GM23248 (cell line): ENCODE measurements around the gene CYBB. TPM values are rescaled to one million over a fixed set of nuclear protein-coding genes. Genes with fewer than 3 reads are reported as not detected.
A peak's percentile ranks its signal among the peaks of the same experiment; 100 is the strongest.

ENCODE experiments used
- DNase-seq: peaks from one replicate; pipeline ENCODE4 v3.0.0-alpha.2; 2015
- H2AFZ ChIP-seq: fragments of 200-600 bp; sonication (generic); 2 replicates; pipeline ENCODE4 v1.6.1; 2016; ENCODE audit warnings: antibody characterized with exemption
- H3F3A ChIP-seq: fragments of 200-600 bp; sonication (generic); 2 replicates; pipeline ENCODE4 v1.6.1; 2016; ENCODE audit warnings: mild to moderate bottlenecking, antibody characterized with exemption, mixed run types; ENCODE audit not compliant: insufficient read depth
- H3K27ac ChIP-seq: fragments of 200-600 bp; sonication (generic); 2 replicates; pipeline ENCODE4 v1.5.1; 2016; ENCODE audit warnings: mild to moderate bottlenecking
- H3K27me3 ChIP-seq: fragments of 200-600 bp; sonication (generic); replicated peaks from 2 replicates; pipeline ENCODE4 v1.6.1; 2016; ENCODE audit warnings: mild to moderate bottlenecking; ENCODE audit not compliant: insufficient read depth
- H3K36me3 ChIP-seq: fragments of 200-600 bp; sonication (generic); 2 replicates; pipeline ENCODE4 v1.6.1; 2016; ENCODE audit warnings: low read depth, mild to moderate bottlenecking
- H3K4me1 ChIP-seq: fragments of 200-600 bp; sonication (generic); 2 replicates; pipeline ENCODE4 v1.6.1; 2016; ENCODE audit warnings: mild to moderate bottlenecking; ENCODE audit not compliant: insufficient read depth
- H3K4me2 ChIP-seq: fragments of 200-600 bp; sonication (generic); one replicate; pipeline ENCODE4 v1.6.1; 2016; ENCODE audit warnings: mild to moderate bottlenecking; ENCODE audit not compliant: unreplicated experiment
- H3K4me3 ChIP-seq: fragments of 200-600 bp; sonication (generic); 2 replicates; pipeline ENCODE4 v1.5.1; 2016; ENCODE audit warnings: mild to moderate bottlenecking
- H3K79me2 ChIP-seq: fragments of 200-600 bp; sonication (generic); 2 replicates; pipeline ENCODE4 v1.6.1; 2016; ENCODE audit warnings: mild to moderate bottlenecking; ENCODE audit not compliant: insufficient read depth
- H3K9ac ChIP-seq: fragments of 200-600 bp; sonication (generic); 2 replicates; pipeline ENCODE4 v1.6.1; 2016; ENCODE audit warnings: mild to moderate bottlenecking
- H3K9me2 ChIP-seq: fragments of 200-600 bp; sonication (generic); 2 replicates; pipeline ENCODE4 v1.6.1; 2016; ENCODE audit warnings: mixed run types, mild to moderate bottlenecking, moderate library complexity; ENCODE audit not compliant: insufficient read depth
- H3K9me3 ChIP-seq: fragments of 200-600 bp; sonication (generic); one replicate; pipeline ENCODE4 v1.6.1; 2017; ENCODE audit warnings: low read depth
- H4K20me1 ChIP-seq: fragments of 200-600 bp; sonication (generic); 2 replicates; pipeline ENCODE4 v1.6.0; 2016; ENCODE audit not compliant: insufficient read depth
- EZH2 ChIP-seq: fragments of 200-600 bp; sonication (generic); IDR thresholded peaks from 2 replicates; pipeline ENCODE4 v1.6.1; 2018; ENCODE audit warnings: antibody characterized with exemption, mild to moderate bottlenecking; ENCODE audit not compliant: insufficient read depth, poor library complexity, severe bottlenecking
- EZH2phosphoT487 ChIP-seq: fragments of 200-600 bp; sonication (generic); IDR thresholded peaks from 2 replicates; pipeline ENCODE4 v1.6.1; 2018; ENCODE audit warnings: antibody characterized with exemption, moderate library complexity, mild to moderate bottlenecking, low read depth; ENCODE audit not compliant: insufficient read depth
- WGBS, 2 experiments: methylation state at CpG; one replicate each; pipeline ENCODE4 v1.1.6; 2015 to 2017; ENCODE audit warnings: low lambda C conversion rate in 2 of 2, low coverage in 1 of 2; ENCODE audit errors: missing lambda C conversion rate in 2 of 2; 5-methylcytosine and 5-hydroxymethylcytosine counted together
- in situ Hi-C: fragments of 300-500 bp; cut with MboI; formaldehyde crosslinking; loops from 2 replicates; pipeline ENCODE4 v1.15.0; 2020
- polyA plus RNA-seq: library from polyadenylated mRNA; unstranded; fragments of >200 nt; fragmentation: Nextera tagmentation; extraction: Ambion mirVana; gene quantifications from 2 replicates; pipeline ENCODE4 v1.2.1, GENCODE V29; 2016
- total RNA-seq: library from RNA; depleted of rRNA; stranded (reverse); fragments of >200 nt; shearing (Covaris generic); gene quantifications from 2 replicates; pipeline ENCODE4 v1.2.3, GENCODE V29; 2014

CYBB gene
- total and polyA plus RNA-seq, 2 experiments from 2014 or later, result not detected

DNA sequence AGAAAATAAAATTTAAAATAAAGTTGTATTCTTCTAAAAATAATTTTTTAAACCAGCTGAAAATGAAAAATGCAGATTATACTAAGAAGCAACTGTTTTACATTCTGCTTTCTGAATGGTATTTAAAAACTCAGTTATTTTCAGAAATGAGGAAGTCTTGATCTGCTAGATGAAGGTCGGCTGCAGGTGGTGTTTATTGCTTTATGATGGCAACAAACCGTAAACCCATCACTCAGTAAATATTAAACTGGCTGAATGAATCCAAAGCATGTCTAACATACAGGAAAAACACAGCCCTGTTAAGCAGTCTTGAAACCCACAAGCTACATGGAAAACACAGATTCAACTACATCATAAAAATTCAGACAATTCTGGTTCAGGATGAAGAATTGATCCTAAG lies 38.2 kb downstream of the CYBB start:
- 0% methylated on average over 2 of the region's 2 CpGs for WGBS, 2 experiments
- no peaks in the 10 kb centered on the region for H3K9me2 ChIP-seq
- H3K79me2 ChIP-seq, result no peaks in the 10 kb centered on the region
- TF ChIP-seq EZH2phosphoT487, result no peak
- TF ChIP-seq EZH2, result no peak
- H3K4me3 ChIP-seq, result no peak overlapping the region
- no peaks in the 10 kb centered on the region for H3K9me3 ChIP-seq
- in situ Hi-C loops, result no loop called here
- no peak overlapping the region for H2AFZ ChIP-seq
- no peaks in the 10 kb centered on the region; the same call in 1 of the 2 replicates for H3K27me3 ChIP-seq
- no peak for DNase-seq
- H4K20me1 ChIP-seq, result no peaks in the 10 kb centered on the region
- no peaks in the 10 kb centered on the region for H3K36me3 ChIP-seq
- no peak overlapping the region for H3K9ac ChIP-seq
- no peak overlapping the region for H3K4me2 ChIP-seq
- H3K27ac ChIP-seq, result no peak overlapping the region
- no peaks in the 10 kb centered on the region for H3K4me1 ChIP-seq
- no peaks in the 10 kb centered on the region for H3F3A ChIP-seq

DNA sequence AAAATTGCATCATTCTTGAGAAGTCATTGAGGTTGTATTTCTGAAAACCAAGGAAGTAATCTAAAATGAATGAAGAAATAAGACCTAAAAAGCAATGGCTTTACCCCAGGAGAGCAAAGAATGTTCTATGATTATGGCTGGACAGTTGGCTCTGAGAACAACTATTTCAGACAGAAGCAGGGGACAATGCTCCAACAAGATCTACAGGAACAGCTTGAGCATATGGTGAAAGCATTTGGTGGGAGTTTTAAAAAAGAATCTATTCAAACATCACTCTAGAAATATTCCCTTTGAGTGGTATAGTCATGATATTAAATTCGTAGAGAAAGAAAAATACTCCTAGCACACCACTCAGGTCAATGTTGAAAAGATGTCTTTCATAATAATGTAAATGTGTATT lies 40.8 kb downstream of the CYBB start:
- no peak overlapping the region for H3K27ac ChIP-seq
- H3K79me2 ChIP-seq, result no peaks in the 10 kb centered on the region
- 35 to 47% methylated on average over 1 of the region's 1 CpG for WGBS, 2 experiments
- no peaks in the 10 kb centered on the region for H3K9me3 ChIP-seq
- H3K27me3 ChIP-seq, result no peaks in the 10 kb centered on the region; the same call in 1 of the 2 replicates
- no peaks in the 10 kb centered on the region for H4K20me1 ChIP-seq
- in situ Hi-C loops, result no loop called here
- H3K9me2 ChIP-seq, result no peaks in the 10 kb centered on the region
- H2AFZ ChIP-seq, result no peak overlapping the region
- H3K36me3 ChIP-seq, result no peaks in the 10 kb centered on the region
- TF ChIP-seq EZH2phosphoT487 (no peak), EZH2 (no peak)
- H3K4me3 ChIP-seq, result no peak overlapping the region
- no peak overlapping the region for H3K9ac ChIP-seq
- DNase-seq, result no peak
- no peak overlapping the region for H3K4me2 ChIP-seq
- no peaks in the 10 kb centered on the region for H3K4me1 ChIP-seq
- H3F3A ChIP-seq, result no peaks in the 10 kb centered on the region

DNA sequence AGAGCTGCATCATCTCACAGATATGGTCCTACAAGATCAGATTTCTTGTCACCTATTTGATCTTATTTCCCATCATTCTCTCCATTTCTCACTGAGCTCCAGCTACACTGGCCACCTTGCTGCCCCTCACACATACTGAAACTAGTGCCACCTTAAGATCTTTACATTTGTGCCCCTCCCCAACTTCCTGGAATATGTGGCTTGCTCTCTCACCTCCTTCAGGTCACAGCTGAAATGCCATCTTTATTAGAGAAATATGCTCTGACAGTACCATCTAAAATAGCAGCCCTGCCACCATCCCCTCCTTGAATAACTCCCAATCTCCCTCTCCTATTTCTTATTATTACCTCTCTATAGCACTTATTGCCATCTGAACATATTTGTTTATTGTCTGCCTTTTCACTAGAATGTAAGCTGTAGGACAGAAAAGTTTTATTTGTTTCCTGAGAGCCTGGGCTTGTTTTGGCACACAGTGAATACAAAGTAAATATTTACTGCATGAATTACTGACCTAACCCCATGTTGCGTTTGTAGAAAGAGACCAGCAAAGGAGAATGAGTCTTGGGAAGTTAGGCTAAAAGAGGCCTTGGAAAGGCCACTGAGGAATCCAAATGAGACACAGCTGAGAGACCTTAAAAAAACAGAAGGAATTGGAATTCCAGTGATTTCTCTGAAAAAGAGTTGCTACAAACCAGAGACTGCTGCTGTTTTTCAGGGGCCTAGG lies 44.8 kb downstream of the CYBB start:
- 88 to 89% methylated on average over 1 of the region's 1 CpG for WGBS, 2 experiments
- in situ Hi-C loops, result no loop called here
- no peaks in the 10 kb centered on the region for H3K9me3 ChIP-seq
- no peaks in the 10 kb centered on the region for H3K79me2 ChIP-seq
- no peak overlapping the region for H3K9ac ChIP-seq
- H3K4me2 ChIP-seq, result no peak overlapping the region
- no peaks in the 10 kb centered on the region for H3K4me1 ChIP-seq
- H3K4me3 ChIP-seq, result no peak overlapping the region
- H3K27me3 ChIP-seq, result no peaks in the 10 kb centered on the region
- TF ChIP-seq EZH2phosphoT487 (no peak), EZH2 (no peak)
- H3K9me2 ChIP-seq, result no peaks in the 10 kb centered on the region
- H3K27ac ChIP-seq, result no peak overlapping the region
- no peaks in the 10 kb centered on the region for H4K20me1 ChIP-seq
- no peak overlapping the region for H2AFZ ChIP-seq
- H3F3A ChIP-seq, result no peaks in the 10 kb centered on the region
- H3K36me3 ChIP-seq, result no peaks in the 10 kb centered on the region
- DNase-seq, result no peak

DNA sequence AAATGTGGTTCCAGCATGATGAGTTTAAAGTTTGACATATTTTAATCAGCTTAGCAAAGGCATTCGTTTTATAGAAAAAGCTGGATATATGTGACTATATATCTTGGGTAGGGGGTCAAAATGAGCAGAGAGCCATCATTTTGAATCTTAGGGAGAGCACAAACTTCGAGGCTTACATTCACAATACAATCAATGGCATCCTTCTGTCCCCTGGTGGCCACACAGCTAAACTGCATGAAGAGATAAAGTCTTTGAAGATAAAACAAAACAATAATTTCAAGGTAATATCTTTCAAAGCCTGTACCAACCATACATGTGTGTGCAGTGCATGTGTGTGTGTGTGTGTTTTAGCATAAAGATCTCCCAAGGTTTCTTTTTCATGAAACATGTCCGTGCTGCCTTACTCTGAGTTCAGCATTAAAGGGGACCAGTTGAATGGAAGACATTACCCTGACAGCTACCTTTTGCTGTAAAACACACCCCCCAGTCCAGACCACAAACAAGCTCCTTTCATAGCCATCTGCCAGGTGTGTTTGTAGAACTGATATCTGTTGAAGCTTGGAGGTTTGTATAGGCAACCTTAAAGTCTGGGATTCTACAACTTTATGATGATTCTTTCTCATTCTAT lies 45.5 kb downstream of the CYBB start:
- DNase-seq, result peak; percentile 48
- H3K4me1 ChIP-seq, result no peaks in the 10 kb centered on the region
- no peak overlapping the region for H2AFZ ChIP-seq
- no peaks in the 10 kb centered on the region for H3K9me3 ChIP-seq
- WGBS, 2 experiments, result 0 to 6% methylated on average over 3 of the region's 3 CpGs
- no peak for TF ChIP-seq EZH2
- TF ChIP-seq EZH2phosphoT487, result no peak
- no peak overlapping the region for H3K4me2 ChIP-seq
- no peaks in the 10 kb centered on the region for H3F3A ChIP-seq
- H3K27ac ChIP-seq, result no peak overlapping the region
- no peaks in the 10 kb centered on the region for H3K36me3 ChIP-seq
- H3K9me2 ChIP-seq, result no peaks in the 10 kb centered on the region
- in situ Hi-C loops, result no loop called here
- no peak overlapping the region for H3K9ac ChIP-seq
- no peak overlapping the region for H3K4me3 ChIP-seq
- no peaks in the 10 kb centered on the region for H3K79me2 ChIP-seq
- H3K27me3 ChIP-seq, result no peaks in the 10 kb centered on the region
- no peaks in the 10 kb centered on the region for H4K20me1 ChIP-seq
